Activated T-cell treated with anti-CD3 and anti-CD28 coated beads, Interleukin-2, amount 50 U/mL, for 24 hours (primary cell): ENCODE data around the gene ZFP69.

Source experiments
- DNase-seq: peaks from one replicate; pipeline ENCODE4 v3.0.0-alpha.2; 2020
- H3K27ac Mint-ChIP-seq: 2 replicates; pipeline ENCODE4 v1.8.0; 2020; ENCODE audit warnings: mild to moderate bottlenecking, mixed read lengths
- H3K27me3 Mint-ChIP-seq: 2 replicates; pipeline ENCODE4 v1.8.0; 2020; ENCODE audit warnings: mixed read lengths
- H3K36me3 Mint-ChIP-seq: 2 replicates; pipeline ENCODE4 v1.8.0; 2020; ENCODE audit warnings: low read depth, mixed read lengths
- H3K4me1 Mint-ChIP-seq: 2 replicates; pipeline ENCODE4 v1.8.0; 2020; ENCODE audit warnings: low read depth, mixed read lengths
- H3K4me3 Mint-ChIP-seq: 2 replicates; pipeline ENCODE4 v1.8.0; 2020; ENCODE audit warnings: mild to moderate bottlenecking, moderate library complexity, mixed read lengths
- H3K9me3 Mint-ChIP-seq: 2 replicates; pipeline ENCODE4 v1.8.0; 2020; ENCODE audit warnings: mixed read lengths

ZFP69 gene

DNA sequence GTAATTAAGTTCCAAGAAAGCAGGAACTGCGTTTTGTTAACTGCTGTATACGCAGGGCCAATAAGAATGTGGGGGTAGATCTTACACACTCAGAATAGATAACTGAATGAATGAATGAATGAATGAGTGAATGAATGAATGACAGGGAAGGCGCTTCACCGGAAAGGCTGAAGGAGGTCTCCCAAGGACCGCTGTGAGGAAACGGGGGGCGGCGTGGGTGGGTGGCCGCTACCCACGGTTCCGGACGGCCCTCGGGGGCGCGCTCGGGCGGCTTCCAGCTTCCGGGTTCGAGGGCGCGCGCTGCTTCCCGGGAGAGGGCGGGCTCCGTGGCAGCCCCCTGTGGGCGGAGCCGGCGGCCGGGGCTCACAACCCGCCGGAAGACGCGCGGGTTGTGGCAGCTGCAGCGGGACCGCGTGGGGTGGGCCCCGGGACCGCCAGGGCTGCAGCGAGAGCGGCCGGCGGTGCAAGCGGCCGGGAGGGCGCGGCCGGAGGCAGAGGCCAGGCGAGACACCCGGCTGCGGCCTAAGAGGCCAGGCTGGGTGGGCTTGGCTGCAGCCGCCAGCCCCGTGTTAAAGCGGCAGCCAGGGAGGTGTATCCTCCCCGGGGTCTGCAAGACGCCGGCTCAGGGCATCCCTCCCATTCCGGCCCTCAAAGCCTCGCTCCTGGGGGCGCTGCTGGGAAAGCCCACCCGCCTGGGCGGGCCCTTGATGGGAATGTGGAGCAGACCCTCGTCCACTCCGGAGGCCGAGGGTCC, at the start of gene ZFP69:
TSS of gene ZFP69 (plus strand) at position 367 of the 754 bp plus-strand sequence. CDS start 2,072 bp downstream, outside the sequence.
- H3K4me3 Mint-ChIP-seq = peak within 1 kb of the TSS; percentile 78
- no peaks in the 10 kb centered on the region for H3K27me3 Mint-ChIP-seq
- H3K36me3 Mint-ChIP-seq = peaks cover 54% of the 10 kb centered on the region
- peaks cover 46% of the 10 kb centered on the region for H3K9me3 Mint-ChIP-seq
- H3K4me1 Mint-ChIP-seq = peaks cover 26% of the 10 kb centered on the region
- peak; percentile 84 for DNase-seq
- peak within 1 kb of the TSS; percentile 81 for H3K27ac Mint-ChIP-seq

DNA sequence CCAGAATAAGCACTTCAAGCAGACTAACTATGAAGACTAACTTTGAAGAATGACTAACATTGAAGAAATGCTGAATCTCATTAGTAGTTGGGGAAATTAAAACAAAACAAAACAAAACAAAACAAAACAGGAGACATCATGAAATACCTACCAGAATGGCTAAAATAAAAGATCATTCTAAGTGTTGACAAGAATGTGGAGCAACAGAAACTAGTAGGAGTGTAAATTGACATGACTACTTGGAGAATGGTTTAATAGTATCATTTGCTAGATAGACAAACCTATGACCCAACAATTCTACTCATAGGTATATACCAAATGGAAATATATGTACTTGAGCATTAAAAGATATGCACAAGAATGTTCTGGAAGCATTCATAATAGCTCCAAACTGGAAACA, 45.7 kb upstream of the ZFP69 start:
- Mint-ChIP-seq H3K36me3 (peaks cover 11% of the 10 kb centered on the region), H3K4me3 (no peak overlapping the region), H3K4me1 (no peaks in the 10 kb centered on the region), H3K9me3 (no peaks in the 10 kb centered on the region), H3K27me3 (no peaks in the 10 kb centered on the region), H3K27ac (no peak overlapping the region)
- DNase-seq = no peak

DNA sequence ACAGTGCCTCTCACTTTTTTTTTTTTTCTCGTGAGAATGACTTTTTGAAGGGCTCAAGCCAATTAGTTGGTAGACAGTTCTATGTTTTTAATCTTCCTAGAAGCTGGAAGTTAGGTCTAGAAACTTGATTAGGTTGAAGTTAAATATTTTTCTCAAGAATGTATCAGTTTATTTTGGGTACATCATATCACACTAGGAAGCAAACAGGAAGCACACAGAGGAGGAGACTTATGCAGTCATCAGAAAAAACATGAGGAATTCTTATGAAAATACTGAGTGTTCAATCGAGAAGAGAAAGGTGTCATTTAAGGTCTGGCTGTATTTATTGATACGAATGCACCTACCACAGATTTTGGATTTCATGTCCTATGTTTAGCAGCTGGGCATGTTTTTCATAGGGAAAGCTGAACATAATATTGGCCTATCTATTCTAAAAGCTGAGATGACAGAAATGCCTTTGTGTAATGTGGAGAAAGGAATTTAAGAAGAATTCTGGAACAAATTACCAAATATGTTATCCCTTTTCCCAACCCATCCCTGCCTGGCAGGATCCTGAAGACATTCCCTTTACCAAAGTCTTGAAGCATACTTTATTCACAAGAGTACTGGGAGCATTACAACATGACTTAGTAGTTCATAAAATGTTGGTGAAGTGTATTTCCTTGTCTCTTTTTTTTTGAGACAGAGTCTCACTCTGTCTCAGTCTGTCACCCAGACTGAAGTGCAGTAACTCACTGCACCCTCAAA, 44.3 kb upstream of the ZFP69 start:
- peaks cover 3% of the 10 kb centered on the region for H3K36me3 Mint-ChIP-seq
- H3K27ac Mint-ChIP-seq = no peak overlapping the region
- no peaks in the 10 kb centered on the region for H3K9me3 Mint-ChIP-seq
- no peak overlapping the region for H3K4me3 Mint-ChIP-seq
- no peaks in the 10 kb centered on the region for H3K27me3 Mint-ChIP-seq
- no peaks in the 10 kb centered on the region for H3K4me1 Mint-ChIP-seq
- no peak for DNase-seq

DNA sequence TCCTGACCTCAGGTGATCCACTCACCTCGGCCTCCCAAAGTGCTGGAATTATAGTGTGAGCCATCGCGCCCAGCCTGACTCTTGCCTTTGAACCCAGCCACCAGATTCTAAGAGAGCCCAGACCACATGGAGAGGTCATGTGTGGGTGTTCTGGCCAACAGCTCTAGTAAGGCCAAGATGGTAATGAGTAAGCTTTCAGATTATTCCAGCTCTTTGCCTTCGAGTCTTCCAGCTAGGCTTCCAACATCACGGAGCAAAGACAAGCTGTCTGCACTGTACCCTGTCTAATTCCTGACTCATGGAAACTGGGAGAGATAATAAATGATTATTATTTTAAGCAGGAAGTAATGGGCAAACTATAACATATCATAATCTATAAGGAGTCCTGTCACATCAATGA, 41.6 kb upstream of the ZFP69 start:
- no peaks in the 10 kb centered on the region for H3K36me3 Mint-ChIP-seq
- no peak overlapping the region for H3K4me3 Mint-ChIP-seq
- peaks cover 2% of the 10 kb centered on the region for H3K4me1 Mint-ChIP-seq
- DNase-seq = no peak
- no peak overlapping the region for H3K27ac Mint-ChIP-seq
- H3K27me3 Mint-ChIP-seq = no peaks in the 10 kb centered on the region
- H3K9me3 Mint-ChIP-seq = no peaks in the 10 kb centered on the region

DNA sequence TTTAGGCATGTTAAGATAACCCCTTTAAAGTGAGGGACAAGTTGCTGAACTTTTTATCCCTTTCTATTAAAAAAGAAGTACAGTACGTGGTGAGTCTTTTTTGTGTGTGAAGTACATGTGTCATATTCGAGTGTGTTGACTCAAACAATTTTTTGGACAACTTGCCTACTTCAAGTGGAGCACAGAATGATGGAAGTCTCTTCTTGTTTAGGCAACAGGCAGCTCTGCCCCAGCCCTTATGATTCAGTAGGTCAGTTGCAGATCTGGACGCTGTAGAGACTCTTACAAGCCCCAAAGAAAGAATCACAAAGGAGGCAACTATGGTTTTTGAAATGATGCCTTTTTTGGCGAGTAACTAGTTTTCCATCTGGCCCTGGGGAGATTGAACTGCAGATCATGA, 41.2 kb upstream of the ZFP69 start:
- H3K9me3 Mint-ChIP-seq = no peaks in the 10 kb centered on the region
- H3K4me3 Mint-ChIP-seq = no peak overlapping the region
- H3K4me1 Mint-ChIP-seq = peaks cover 2% of the 10 kb centered on the region
- no peak for DNase-seq
- no peaks in the 10 kb centered on the region for H3K27me3 Mint-ChIP-seq
- no peak overlapping the region for H3K27ac Mint-ChIP-seq
- no peaks in the 10 kb centered on the region for H3K36me3 Mint-ChIP-seq

DNA sequence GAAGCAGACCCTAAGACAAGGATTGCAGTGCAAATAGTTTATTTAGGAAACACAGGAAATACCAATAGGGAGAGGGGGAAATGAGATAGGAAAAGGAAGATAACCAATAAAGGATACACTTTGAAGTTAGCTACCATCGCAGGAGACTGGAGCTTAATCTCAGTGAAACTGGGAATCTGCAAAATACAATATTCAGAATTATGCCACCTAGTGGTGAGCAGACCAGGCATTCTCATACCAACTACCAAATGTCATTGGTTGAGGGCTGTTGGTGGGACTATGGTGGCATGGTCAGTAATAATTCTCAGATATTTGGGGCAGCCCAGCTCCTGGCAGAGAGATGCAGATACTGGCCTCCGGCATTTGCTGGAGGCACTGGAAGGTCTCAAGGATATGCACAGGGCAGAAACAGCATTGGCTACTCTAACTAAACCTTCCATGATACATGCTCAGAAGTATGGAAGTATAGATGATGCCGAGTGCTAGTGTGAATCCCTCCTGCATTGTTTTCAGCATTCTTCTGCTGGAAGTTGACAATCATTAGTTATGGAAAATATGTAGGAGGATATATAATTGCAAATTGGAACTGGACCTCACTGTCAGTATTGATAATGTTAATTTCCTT, 38.6 kb upstream of the ZFP69 start:
- peaks cover 2% of the 10 kb centered on the region for H3K4me1 Mint-ChIP-seq
- H3K9me3 Mint-ChIP-seq = no peaks in the 10 kb centered on the region
- H3K27ac Mint-ChIP-seq = no peak overlapping the region
- no peaks in the 10 kb centered on the region for H3K36me3 Mint-ChIP-seq
- DNase-seq = no peak
- H3K4me3 Mint-ChIP-seq = no peak overlapping the region
- H3K27me3 Mint-ChIP-seq = no peaks in the 10 kb centered on the region

DNA sequence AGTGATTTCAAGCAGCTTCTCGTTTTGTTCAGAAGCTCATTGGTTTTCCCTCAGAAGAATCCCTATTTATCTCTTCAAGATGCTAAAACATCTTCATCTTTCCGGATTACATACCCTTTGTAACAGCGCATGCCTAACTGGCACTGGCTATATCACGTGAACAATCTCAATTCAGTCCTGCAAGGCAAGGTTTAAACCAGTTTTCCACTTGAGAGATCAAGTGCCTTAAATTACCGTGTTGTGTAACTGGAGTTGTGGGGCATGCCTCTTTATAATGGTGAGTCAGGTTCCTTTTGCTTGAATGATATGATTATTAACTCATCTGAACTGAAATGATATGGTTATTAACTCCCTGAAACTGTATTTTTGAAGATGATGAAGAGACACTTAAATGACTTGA, 37.8 kb upstream of the ZFP69 start:
- H3K27me3 Mint-ChIP-seq = no peaks in the 10 kb centered on the region

DNA sequence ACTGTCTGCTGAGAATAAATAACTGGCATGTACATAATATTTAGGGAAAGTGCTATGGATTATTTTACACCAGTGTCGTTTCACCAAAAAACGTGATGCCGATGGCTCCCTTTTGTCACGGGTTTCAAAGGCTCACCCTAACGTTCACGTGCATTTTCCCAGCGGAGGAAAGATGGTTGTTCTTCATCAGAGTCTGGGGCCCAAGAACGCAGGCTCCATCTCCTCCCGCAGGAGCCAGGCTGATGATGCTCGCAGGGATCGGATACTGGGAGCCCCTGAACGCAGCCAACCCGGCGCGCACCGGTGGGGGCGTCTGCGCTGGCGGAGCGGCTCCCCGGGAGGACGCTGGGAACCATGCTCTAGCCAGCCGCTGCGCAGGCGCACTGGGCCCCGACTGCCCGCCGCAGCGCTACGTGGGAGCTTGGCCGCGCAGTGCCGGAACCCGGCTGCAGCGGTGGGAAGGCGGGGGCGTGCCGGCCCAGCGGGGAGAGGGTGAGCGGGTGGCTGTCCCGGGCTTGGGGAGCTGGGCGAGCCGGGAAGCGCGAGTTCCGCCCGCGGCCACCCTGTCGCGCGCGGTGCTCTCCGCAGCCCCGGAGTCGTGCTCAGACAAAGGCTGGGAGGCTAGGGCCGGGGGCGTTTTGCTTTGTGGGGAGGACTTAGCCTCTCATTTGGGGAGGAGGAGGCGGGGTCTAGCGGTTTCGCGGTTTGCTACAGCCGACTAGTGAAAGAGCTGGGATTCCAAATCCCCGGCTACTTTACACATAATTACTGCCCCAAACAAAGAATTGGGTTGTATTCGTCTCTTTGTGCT, 27.2 kb upstream of the ZFP69 start, which contains the start of gene ZFP69B:
TSS of gene ZFP69B (plus strand) at position 793 of the 811 bp plus-strand sequence. CDS start 486 bp downstream, outside the sequence.
- Mint-ChIP-seq H3K4me1 (peaks cover 37% of the 10 kb centered on the region), H3K27me3 (no peaks in the 10 kb centered on the region), H3K27ac (peak within 1 kb of the TSS; percentile 96), H3K4me3 (peak within 1 kb of the TSS; percentile 87), H3K9me3 (peaks cover 43% of the 10 kb centered on the region), H3K36me3 (peaks cover 77% of the 10 kb centered on the region)
- peak; percentile 96 for DNase-seq

More for the DNA sequence above, 37.8 kb upstream of the ZFP69 start:
- H3K4me1 Mint-ChIP-seq = peaks cover 2% of the 10 kb centered on the region
- H3K4me3 Mint-ChIP-seq = no peak overlapping the region
- no peak for DNase-seq
- peaks cover 5% of the 10 kb centered on the region for H3K36me3 Mint-ChIP-seq
- no peak overlapping the region for H3K27ac Mint-ChIP-seq
- no peaks in the 10 kb centered on the region for H3K9me3 Mint-ChIP-seq

DNA sequence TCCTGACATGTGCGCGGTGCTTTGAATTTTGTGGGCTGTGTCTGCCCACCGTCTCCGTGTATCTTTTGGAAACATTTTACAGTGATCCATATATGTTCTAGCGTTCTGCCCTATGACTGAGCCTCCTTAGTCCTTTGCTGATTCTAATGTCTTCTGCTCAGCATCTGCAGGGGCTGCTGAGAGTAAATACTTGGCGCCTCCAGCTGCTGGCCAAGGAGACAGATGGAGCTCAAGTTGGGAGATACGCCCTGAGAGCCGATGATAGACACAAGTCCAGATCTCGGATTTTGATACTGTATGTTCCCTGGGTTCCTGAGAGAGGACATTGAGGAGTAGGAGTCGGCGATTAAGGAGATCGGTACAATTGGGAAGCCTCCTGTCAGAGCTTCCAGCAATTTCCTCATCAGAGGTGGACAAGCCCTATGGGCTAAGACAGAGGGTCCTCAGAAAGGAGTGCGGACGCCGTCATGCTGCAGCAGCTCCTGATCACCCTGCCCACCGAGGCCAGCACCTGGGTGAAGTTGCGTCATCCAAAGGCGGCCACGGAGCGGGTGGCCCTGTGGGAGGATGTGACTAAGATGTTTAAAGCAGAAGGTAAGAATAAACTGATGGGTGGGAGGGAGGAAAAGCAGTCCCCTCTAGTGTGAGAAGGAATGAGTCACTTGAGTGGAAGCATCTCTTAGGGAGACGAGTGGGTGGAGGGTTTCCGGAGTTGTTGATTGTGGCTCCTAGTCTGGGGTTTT, 26.4 kb upstream of the ZFP69 start:
- H3K36me3 Mint-ChIP-seq = peaks cover 77% of the 10 kb centered on the region
- H3K4me3 Mint-ChIP-seq = peak overlapping the region; percentile 87
- no peaks in the 10 kb centered on the region for H3K27me3 Mint-ChIP-seq
- H3K27ac Mint-ChIP-seq = peak overlapping the region; percentile 96
- peaks cover 45% of the 10 kb centered on the region for H3K9me3 Mint-ChIP-seq
- H3K4me1 Mint-ChIP-seq = peaks cover 37% of the 10 kb centered on the region
- DNase-seq = peak; percentile 88

DNA sequence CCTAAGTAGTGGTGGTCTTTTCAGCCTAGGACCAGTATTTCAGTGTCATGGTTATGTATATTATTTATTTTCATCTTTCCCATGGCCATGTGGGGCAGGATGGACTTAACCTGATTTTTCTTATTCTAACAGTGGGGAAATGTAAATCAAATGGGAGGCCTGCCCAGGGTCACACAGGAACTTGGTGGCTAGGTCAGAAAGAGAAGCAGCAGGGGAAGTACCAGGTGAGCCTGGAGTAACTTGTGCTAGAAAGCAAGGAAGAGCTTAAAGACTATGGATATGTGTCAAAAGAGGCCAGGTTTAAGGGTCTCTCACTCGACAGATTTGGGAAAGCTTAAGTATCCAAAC, 25.9 kb upstream of the ZFP69 start:
- peak overlapping the region; percentile 96 for H3K27ac Mint-ChIP-seq
- peaks cover 37% of the 10 kb centered on the region for H3K4me1 Mint-ChIP-seq
- H3K36me3 Mint-ChIP-seq = peaks cover 78% of the 10 kb centered on the region
- no peak for DNase-seq
- no peaks in the 10 kb centered on the region for H3K27me3 Mint-ChIP-seq
- peaks cover 44% of the 10 kb centered on the region for H3K9me3 Mint-ChIP-seq
- H3K4me3 Mint-ChIP-seq = peak overlapping the region; percentile 87

DNA sequence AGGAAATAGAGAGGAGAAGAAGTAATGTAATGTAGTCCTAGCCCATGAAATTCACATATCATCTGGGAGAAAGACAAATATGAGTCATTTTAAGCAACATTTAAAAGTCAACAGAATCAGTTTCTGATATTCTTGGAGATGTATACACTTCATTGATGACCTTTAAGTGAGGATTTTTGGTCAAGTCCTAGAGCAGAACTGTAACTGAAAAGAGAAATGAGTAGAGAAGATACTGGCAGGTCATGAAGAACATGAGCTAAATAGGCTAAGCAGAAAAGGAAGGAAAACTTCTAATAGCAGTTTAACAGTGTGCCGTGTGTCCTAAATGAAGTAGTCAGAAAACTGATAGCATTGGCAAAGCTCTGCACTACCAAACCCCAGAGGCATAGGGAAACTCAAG, 22.2 kb upstream of the ZFP69 start:
- Mint-ChIP-seq H3K27me3 (no peaks in the 10 kb centered on the region), H3K36me3 (peaks cover 94% of the 10 kb centered on the region), H3K9me3 (peaks cover 63% of the 10 kb centered on the region), H3K4me1 (peaks cover 25% of the 10 kb centered on the region), H3K27ac (no peak overlapping the region), H3K4me3 (no peak overlapping the region)
- DNase-seq = no peak

DNA sequence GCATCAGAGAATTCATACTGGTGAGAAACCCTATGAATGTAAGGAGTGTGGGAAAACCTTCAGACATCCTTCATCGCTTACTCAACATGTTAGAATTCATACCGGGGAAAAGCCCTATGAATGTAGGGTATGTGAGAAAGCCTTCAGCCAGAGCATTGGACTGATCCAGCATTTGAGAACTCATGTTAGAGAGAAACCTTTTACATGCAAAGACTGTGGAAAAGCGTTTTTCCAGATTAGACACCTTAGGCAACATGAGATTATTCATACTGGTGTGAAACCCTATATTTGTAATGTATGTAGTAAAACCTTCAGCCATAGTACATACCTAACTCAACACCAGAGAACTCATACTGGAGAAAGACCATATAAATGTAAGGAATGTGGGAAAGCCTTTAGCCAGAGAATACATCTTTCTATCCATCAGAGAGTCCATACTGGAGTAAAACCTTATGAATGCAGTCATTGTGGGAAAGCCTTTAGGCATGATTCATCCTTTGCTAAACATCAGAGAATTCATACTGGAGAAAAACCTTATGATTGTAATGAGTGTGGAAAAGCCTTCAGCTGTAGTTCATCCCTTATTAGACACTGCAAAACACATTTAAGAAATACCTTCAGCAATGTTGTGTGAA, 14.0 kb upstream of the ZFP69 start:
- no peak overlapping the region for H3K27ac Mint-ChIP-seq

DNA sequence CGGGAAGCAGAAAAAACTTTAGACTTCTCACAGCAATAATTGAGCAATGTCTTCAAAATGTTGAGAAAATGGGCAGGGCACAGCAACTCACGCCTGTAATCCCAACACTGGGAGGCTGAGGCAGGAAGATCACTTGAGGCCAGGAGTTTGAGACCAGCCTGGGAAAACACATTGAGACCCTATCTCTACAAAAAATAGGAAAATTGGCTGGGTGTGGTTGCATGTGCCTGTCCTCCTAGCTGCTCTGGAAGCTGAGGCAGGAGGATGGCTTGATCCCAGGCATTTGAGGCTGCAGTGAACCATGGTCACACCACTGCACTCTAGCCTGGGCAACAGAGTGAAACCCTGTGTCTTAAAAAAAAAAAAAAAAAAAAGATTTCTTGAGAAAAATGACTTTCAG, 7.8 kb upstream of the ZFP69 start:
- peaks cover 75% of the 10 kb centered on the region for H3K9me3 Mint-ChIP-seq
- no peak overlapping the region for H3K4me3 Mint-ChIP-seq
- DNase-seq = no peak
- no peaks in the 10 kb centered on the region for H3K4me1 Mint-ChIP-seq
- peaks cover 60% of the 10 kb centered on the region for H3K36me3 Mint-ChIP-seq
- no peak overlapping the region for H3K27ac Mint-ChIP-seq
- no peaks in the 10 kb centered on the region for H3K27me3 Mint-ChIP-seq

More for the DNA sequence above, 14.0 kb upstream of the ZFP69 start:
- Mint-ChIP-seq H3K27me3 (no peaks in the 10 kb centered on the region), H3K9me3 (peaks cover 67% of the 10 kb centered on the region), H3K4me1 (no peaks in the 10 kb centered on the region), H3K4me3 (no peak overlapping the region), H3K36me3 (peaks cover 97% of the 10 kb centered on the region)
- DNase-seq = no peak
